Left colon (tissue), 2 donors: ENCODE measurements around the gene SPOPL. TPM values are rescaled to one million over a fixed set of nuclear protein-coding genes. Genes with fewer than 3 reads are reported as not detected.
"Not testable (repeated sequence)": the region's sequence is repeated elsewhere in the genome, so short reads cannot be mapped to it uniquely, and the experiment has no call there.

ENCODE experiments used
- ATAC-seq: fragments of 200-7000 bp; cut with Tn5 transposase; one replicate; pipeline ENCODE4 v1.9.1; 2020; ENCODE audit warnings: mild to moderate bottlenecking, moderate library complexity
- DNase-seq, 2 donors: peaks; one replicate each; pipeline ENCODE4 v3.0.0-alpha.2; 2020
- intact Hi-C, 2 donors: fragments of 100-400 bp; cut with DNase I in 1 of 2; cut with micrococcal nuclease in 1 of 2; formaldehyde crosslinking; loops; one replicate each; pipeline versions ENCODE4 v1.11.2 to v1.14.0; 2022; cut with DNase I, micrococcal nuclease
- total RNA-seq, 2 donors: library from RNA; stranded (reverse); fragmentation: NEBNext Ultra II Directional; extraction: Animal tissue kit (Norgen Biotek cat#: 25700); gene quantifications; one replicate each; pipeline ENCODE4 v1.2.1, GENCODE V29; 2021
- donor health status: DM: no; HTN: no; CAD: no.
- donor health status: DM: yes; HTN: yes; CAD: no.

SPOPL gene
- total RNA-seq, 2 donors from 2014 or later = 32.0 to 34.5 TPM

GRCh38 chr2:138516030-138516704, 14.6 kb downstream of the SPOPL start:
- intact Hi-C loops = no loop called here
- DNase-seq = no peak
- no peak for ATAC-seq

- ATAC-seq = no peak
- no peak for DNase-seq
- intact Hi-C loops = no loop called here
Measured at GRCh38 chr2:138518860-138519259, 17.3 kb downstream of the SPOPL start.

GRCh38 chr2:138521821-138522220, 20.3 kb downstream of the SPOPL start:
- ATAC-seq (no peak), DNase-seq (no peak)
- intact Hi-C loops = no loop called here

- DNase-seq (no peak), ATAC-seq (no peak)
- intact Hi-C loops = no loop called here
Measured at GRCh38 chr2:138522556-138522955, 21.0 kb downstream of the SPOPL start.

GRCh38 chr2:138523018-138523672, 21.6 kb downstream of the SPOPL start:
- intact Hi-C loops, DNase-seq, ATAC-seq: not testable (repeated sequence)

- DNase-seq, intact Hi-C loops, ATAC-seq: not testable (repeated sequence)
Measured at GRCh38 chr2:138523673-138524042, 22.1 kb downstream of the SPOPL start.

- DNase-seq, intact Hi-C loops, ATAC-seq: not testable (repeated sequence)
Measured at GRCh38 chr2:138524353-138524752, 22.8 kb downstream of the SPOPL start.

GRCh38 chr2:138531913-138532312, 30.3 kb downstream of the SPOPL start:
- no peak for DNase-seq
- ATAC-seq = no peak
- intact Hi-C loops = no loop called here

GRCh38 chr2:138534791-138535190, 33.2 kb downstream of the SPOPL start:
- intact Hi-C loops = no loop called here
- DNase-seq = no peak
- ATAC-seq = no peak

GRCh38 chr2:138536302-138536701, 34.7 kb downstream of the SPOPL start:
- ATAC-seq (no peak), DNase-seq (no peak)
- intact Hi-C loops = no loop called here

- ATAC-seq (peak; percentile 50), DNase-seq (no peak)
- intact Hi-C loops = no loop called here
Measured at GRCh38 chr2:138536740-138537139, 35.2 kb downstream of the SPOPL start.

GRCh38 chr2:138537170-138537915, 35.8 kb downstream of the SPOPL start:
- DNase-seq = peak in 1 of 2 donors; percentile 57
- intact Hi-C loops = no loop called here

GRCh38 chr2:138544206-138544605, 42.6 kb downstream of the SPOPL start:
- DNase-seq, ATAC-seq, intact Hi-C loops: not testable (repeated sequence)

More at GRCh38 chr2:138537170-138537915, 35.8 kb downstream of the SPOPL start:
- ATAC-seq = peak; percentile 75

GRCh38 chr2:138548796-138549195, 47.2 kb downstream of the SPOPL start:
- DNase-seq (no peak), ATAC-seq (no peak)
- intact Hi-C loops = no loop called here

GRCh38 chr2:138550172-138550571, 48.6 kb downstream of the SPOPL start:
- intact Hi-C loops = no loop called here
- ATAC-seq (no peak), DNase-seq (no peak)

GRCh38 chr2:138550670-138551287, 49.2 kb downstream of the SPOPL start:
- DNase-seq = no peak
- ATAC-seq = no peak
- intact Hi-C loops = no loop called here

- ATAC-seq (no peak), DNase-seq (no peak)
- intact Hi-C loops = no loop called here
Measured at GRCh38 chr2:138554123-138554522, 52.6 kb downstream of the SPOPL start.

- DNase-seq = no peak
- ATAC-seq = no peak
- intact Hi-C loops = no loop called here
Measured at GRCh38 chr2:138559641-138560040, 58.1 kb downstream of the SPOPL start.

- intact Hi-C loops = no loop called here
- DNase-seq = no peak
- no peak for ATAC-seq
Measured at GRCh38 chr2:138564586-138565229, 63.1 kb downstream of the SPOPL start.
